ENCODE results near the gene FGF9.

Gene FGF9

GRCh38 chr13:21709697-21710096 lies 38.8 kb downstream of the FGF9 start:
- TF ChIP-seq CTCF (IDR thresholded peaks at IDR 0.05): no peak
- Histone ChIP-seq H3K27ac (no peak overlapping the region), H3K4me3 (no peak overlapping the region)
- no peak for DNase-seq (ENCODE audit: low spot score)

GRCh38 chr13:21710163-21710562 lies 39.3 kb downstream of the FGF9 start:
- DNase-seq (ENCODE audit: low spot score): no peak
- no peak for TF ChIP-seq CTCF (IDR thresholded peaks at IDR 0.05)
- Histone ChIP-seq H3K27ac (no peak overlapping the region), H3K4me3 (no peak overlapping the region)

GRCh38 chr13:21717817-21718216 lies 46.9 kb downstream of the FGF9 start:
- DNase-seq (ENCODE audit: low spot score): no peak
- Histone ChIP-seq H3K4me3 (no peak overlapping the region), H3K27ac (no peak overlapping the region)

GRCh38 chr13:21719463-21719862 lies 48.6 kb downstream of the FGF9 start:
- H3K27ac ChIP-seq: no peak overlapping the region
- no peak overlapping the region for H3K4me3 ChIP-seq
- TF ChIP-seq CTCF (IDR thresholded peaks at IDR 0.05): no peak
- DNase-seq (ENCODE audit: low spot score): no peak

More at GRCh38 chr13:21717817-21718216, 46.9 kb downstream of the FGF9 start:
- TF ChIP-seq CTCF (IDR thresholded peaks at IDR 0.05): no peak

GRCh38 chr13:21723807-21724505 lies 53.1 kb downstream of the FGF9 start:
- TF ChIP-seq CTCF (IDR thresholded peaks at IDR 0.05): no peak
- Histone ChIP-seq H3K27ac (no peak overlapping the region), H3K4me3 (no peak overlapping the region)
- DNase-seq (ENCODE audit: low spot score): no peak

- no peak overlapping the region for H3K4me3 ChIP-seq
- TF ChIP-seq CTCF (IDR thresholded peaks at IDR 0.05): no peak
- H3K27ac ChIP-seq: no peak overlapping the region
- no peak for DNase-seq (ENCODE audit: low spot score)
Observed at GRCh38 chr13:21730186-21730880, 59.5 kb downstream of the FGF9 start.
